Measurements from ENCODE around the gene ZNRD2. TPM values are rescaled to one million over a fixed set of nuclear protein-coding genes. Genes with fewer than 3 reads are reported as not detected.

ZNRD2 gene
- total RNA-seq, 1 donor from 2014 or later, result 32.2 TPM

DNA sequence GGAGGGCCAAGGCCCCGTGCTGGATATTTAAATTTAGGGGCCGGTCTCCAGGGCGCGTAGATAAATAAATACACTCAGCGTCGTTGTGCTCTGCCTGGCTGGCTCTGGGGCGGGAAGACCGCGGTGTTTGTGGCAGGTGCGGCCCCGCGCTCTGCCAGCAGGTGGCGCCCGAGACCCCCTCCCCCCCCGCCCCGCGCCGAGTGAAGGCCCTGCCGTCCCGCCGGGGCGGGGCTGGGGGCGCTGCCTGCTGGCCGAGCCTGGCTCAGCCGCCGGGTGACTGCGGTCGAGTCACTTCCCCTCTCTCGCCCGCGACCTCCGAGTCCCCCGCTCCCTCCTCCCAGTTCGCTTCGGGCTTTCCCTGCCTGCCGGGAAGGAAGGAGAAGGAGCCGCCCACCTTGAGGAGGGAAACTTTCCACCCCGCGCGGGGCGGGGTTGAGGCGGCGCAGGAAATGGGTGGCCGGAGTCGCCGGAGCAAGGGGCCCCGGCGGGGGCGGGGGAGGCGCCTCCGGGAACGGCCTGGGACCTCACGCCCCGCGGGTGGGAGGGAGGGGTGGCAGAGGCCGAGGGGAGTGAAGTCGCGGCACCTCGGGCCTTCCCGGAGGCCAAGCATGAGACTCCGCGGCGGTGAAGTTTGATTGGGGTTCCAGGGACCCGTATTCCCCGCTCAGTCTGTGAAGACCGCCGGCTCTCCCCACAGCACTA, 4.0 kb downstream of the ZNRD2 start:
- peaks cover 69% of the 10 kb centered on the region for H3K4me1 Mint-ChIP-seq
- peak; percentile 79 for DNase-seq (ENCODE audit: low read depth, low spot score)
- TF ChIP-seq, protein P1, sequence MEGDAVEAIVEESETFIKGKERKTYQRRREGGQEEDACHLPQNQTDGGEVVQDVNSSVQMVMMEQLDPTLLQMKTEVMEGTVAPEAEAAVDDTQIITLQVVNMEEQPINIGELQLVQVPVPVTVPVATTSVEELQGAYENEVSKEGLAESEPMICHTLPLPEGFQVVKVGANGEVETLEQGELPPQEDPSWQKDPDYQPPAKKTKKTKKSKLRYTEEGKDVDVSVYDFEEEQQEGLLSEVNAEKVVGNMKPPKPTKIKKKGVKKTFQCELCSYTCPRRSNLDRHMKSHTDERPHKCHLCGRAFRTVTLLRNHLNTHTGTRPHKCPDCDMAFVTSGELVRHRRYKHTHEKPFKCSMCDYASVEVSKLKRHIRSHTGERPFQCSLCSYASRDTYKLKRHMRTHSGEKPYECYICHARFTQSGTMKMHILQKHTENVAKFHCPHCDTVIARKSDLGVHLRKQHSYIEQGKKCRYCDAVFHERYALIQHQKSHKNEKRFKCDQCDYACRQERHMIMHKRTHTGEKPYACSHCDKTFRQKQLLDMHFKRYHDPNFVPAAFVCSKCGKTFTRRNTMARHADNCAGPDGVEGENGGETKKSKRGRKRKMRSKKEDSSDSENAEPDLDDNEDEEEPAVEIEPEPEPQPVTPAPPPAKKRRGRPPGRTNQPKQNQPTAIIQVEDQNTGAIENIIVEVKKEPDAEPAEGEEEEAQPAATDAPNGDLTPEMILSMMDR (conservative IDR thresholded peaks at IDR 0.05), result peak; percentile 96
- H3K9me3 Mint-ChIP-seq, result no peaks in the 10 kb centered on the region
- H3K36me3 Mint-ChIP-seq (ENCODE audit: low read depth), result peaks cover 7% of the 10 kb centered on the region
- peak overlapping the region; percentile 96 for H3K4me3 Mint-ChIP-seq
- peaks cover 32% of the 10 kb centered on the region for H3K27me3 Mint-ChIP-seq (ENCODE audit: low read depth)
- H3K27ac Mint-ChIP-seq (ENCODE audit: unreplicated experiment), result peak overlapping the region; percentile 91

DNA sequence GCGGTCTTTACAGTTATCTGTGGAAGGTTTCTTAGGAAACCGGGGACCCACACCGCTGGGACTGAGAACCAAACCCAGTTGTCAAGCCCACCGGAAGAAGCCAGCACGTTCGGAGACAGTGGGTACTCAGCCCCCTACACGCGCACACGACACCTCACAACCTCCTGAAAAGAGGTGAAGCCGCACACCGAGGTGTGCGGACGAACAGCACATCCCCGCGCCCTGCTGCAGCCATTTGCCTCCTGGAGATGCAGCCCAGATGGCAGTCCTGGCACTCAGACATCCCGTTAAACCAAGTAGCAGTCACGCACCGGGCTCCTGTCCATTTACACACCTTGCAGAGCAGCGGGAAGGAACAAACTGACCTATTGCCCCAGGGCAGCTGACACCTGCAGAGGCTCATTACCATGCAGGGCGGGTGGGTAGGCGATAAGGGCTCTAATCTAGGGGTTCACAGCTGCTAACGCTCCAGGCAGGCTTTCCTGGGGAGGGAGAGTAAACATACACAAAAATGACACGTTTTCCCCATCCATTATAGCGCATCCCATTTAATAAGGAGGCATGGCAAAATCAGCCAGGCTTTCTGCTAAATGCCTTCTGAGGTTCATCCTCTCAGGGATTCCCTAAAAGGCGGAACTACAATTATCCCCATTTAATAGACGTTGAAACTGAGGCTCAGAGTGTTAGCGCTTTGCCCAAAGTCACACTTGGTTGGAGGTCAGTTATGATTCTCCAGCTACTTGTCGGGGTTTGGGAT, 4.7 kb downstream of the ZNRD2 start:
- H3K4me3 Mint-ChIP-seq, result peak overlapping the region; percentile 89
- DNase-seq (ENCODE audit: low read depth, low spot score), result no peak
- H3K27me3 Mint-ChIP-seq (ENCODE audit: low read depth), result peaks cover 31% of the 10 kb centered on the region
- H3K4me1 Mint-ChIP-seq, result peaks cover 62% of the 10 kb centered on the region
- H3K36me3 Mint-ChIP-seq (ENCODE audit: low read depth), result peaks cover 7% of the 10 kb centered on the region
- TF ChIP-seq, protein P1 (conservative IDR thresholded peaks at IDR 0.05), result no peak
- H3K27ac Mint-ChIP-seq (ENCODE audit: unreplicated experiment), result no peak overlapping the region
- H3K9me3 Mint-ChIP-seq, result no peaks in the 10 kb centered on the region

DNA sequence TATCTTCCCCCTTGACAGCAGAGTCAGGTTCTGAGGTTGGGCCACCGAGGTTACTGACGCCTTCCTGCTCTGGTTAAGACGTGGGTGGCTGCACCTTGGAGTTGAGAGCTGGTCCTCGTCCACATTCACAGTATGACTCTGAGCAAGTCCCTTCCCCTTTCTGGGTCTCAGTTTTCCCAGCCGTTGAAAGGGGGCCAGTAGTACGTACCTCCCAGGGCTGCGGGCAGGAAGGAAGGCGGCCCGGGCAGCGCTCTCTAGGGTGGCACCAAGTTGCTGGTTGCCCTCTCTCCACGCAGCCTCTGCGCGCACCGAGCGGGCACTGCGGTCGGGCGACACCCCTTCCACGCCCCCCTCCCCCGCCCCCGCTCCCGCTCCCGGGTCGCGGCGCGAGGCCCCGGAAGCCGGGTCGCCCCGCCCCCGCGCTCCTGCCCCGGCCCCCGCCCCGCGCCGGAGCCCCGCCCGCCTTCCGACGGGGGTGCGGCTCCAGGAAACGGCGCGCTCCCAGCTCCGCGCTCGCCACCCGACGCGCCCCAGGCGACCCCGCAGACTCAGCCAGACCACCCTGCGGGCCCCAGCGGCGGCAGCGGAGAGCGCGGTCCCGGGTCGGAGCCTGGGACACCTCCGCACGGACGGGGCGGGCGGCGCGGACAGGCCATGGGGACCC, 5.4 kb downstream of the ZNRD2 start, which contains the start of gene EHBP1L1:
TSS of gene EHBP1L1 (plus strand) at position 486 of the 664 bp plus-strand sequence. CDS start 250 bp downstream, outside the sequence.
- no peak within 1 kb of the TSS for H3K27ac Mint-ChIP-seq (ENCODE audit: unreplicated experiment)
- no peak for DNase-seq (ENCODE audit: low read depth, low spot score)
- peak within 1 kb of the TSS; percentile 89 for H3K4me3 Mint-ChIP-seq
- H3K9me3 Mint-ChIP-seq, result no peaks in the 10 kb centered on the region
- TF ChIP-seq, protein P1 (conservative IDR thresholded peaks at IDR 0.05), result no peak
- H3K36me3 Mint-ChIP-seq (ENCODE audit: low read depth), result peaks cover 5% of the 10 kb centered on the region
- H3K4me1 Mint-ChIP-seq, result peaks cover 56% of the 10 kb centered on the region
- peaks cover 26% of the 10 kb centered on the region for H3K27me3 Mint-ChIP-seq (ENCODE audit: low read depth)

DNA sequence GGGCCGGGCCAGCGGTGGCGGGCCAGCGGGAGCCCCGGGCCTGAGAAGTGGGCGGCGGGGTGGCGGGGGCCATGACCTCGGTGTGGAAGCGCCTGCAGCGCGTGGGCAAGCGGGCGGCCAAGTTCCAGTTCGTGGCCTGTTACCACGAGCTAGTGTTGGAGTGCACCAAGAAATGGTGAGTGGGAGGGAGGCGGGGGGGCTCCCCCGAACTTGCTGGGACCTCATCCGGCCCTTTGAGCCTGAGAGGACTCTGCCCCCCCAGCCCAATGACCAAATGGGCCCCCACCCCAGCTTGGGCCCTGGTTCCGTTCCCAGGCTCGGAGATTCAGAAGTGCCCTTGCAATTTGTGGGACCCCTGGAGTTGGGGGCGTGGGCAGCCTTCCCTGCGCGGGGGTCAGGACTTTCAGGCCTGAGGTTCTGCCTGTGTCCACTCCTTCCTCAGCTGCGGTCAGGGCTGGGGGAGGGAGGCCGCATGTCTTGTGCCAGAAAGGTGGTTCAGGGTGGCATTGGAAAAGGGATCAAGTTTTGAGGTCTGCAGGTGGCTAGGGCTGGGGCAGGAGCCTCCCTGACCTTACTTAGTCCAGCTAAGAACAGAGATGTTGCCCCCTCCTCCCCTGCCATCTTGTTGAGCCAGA, 6.1 kb downstream of the ZNRD2 start:
- peaks cover 26% of the 10 kb centered on the region for H3K27me3 Mint-ChIP-seq (ENCODE audit: low read depth)
- no peak for DNase-seq (ENCODE audit: low read depth, low spot score)
- peaks cover 5% of the 10 kb centered on the region for H3K36me3 Mint-ChIP-seq (ENCODE audit: low read depth)
- peaks cover 52% of the 10 kb centered on the region for H3K4me1 Mint-ChIP-seq
- peak overlapping the region; percentile 65 for H3K4me3 Mint-ChIP-seq
- H3K27ac Mint-ChIP-seq (ENCODE audit: unreplicated experiment), result no peak overlapping the region
- no peaks in the 10 kb centered on the region for H3K9me3 Mint-ChIP-seq
- TF ChIP-seq, protein P1 (conservative IDR thresholded peaks at IDR 0.05), result no peak
